Islet of Langerhans (tissue), 1 donor: ENCODE measurements around the gene FHIT.

Source experiments
- FAIRE-seq: peaks from one replicate; lab custom pipeline; 2011; peaks lifted over from hg19 to GRCh38; lab: Jason Lieb, UNC

Gene FHIT

GRCh38 chr3:59699648-59700320 is 1551.5 kb downstream of the FHIT start:
- no peak for FAIRE-seq
